HEK293T (cell line): ENCODE measurements around the gene CDC42SE2.

ENCODE experiments used
- CTCF ChIA-PET: fragments of 350-600 bp; formaldehyde crosslinking; extraction: SDS; loops from one replicate; lab custom pipeline; 2021; ENCODE audit warnings: antibody characterized with exemption, inconsistent platforms; lab: Yijun Ruan, JAX
- POLR2A ChIA-PET: fragments of 350-600 bp; formaldehyde crosslinking; extraction: SDS; loops from one replicate; lab custom pipeline; 2020; ENCODE audit warnings: antibody characterized with exemption, inconsistent platforms; lab: Yijun Ruan, JAX
- DNase-seq: peaks from one replicate; pipeline ENCODE4 v3.0.0; 2012; ENCODE audit warnings: mixed read lengths; ENCODE audit errors: extremely low spot score
- ARNT ChIP-seq: fragments of 450-650 bp; IDR thresholded peaks from 2 replicates; pipeline ENCODE4 v1.6.1; 2017; ENCODE audit warnings: mild to moderate bottlenecking
- BHLHE40 ChIP-seq: fragments of 450-650 bp; IDR thresholded peaks from 2 replicates; pipeline ENCODE4 v1.6.1; 2016; ENCODE audit warnings: mild to moderate bottlenecking, moderate library complexity, borderline replicate concordance
- CTBP1 ChIP-seq: fragments of 450-650 bp; IDR thresholded peaks from 2 replicates; pipeline ENCODE4 v1.6.1; 2016; ENCODE audit warnings: borderline replicate concordance
- ELF4 ChIP-seq: fragments of 450-650 bp; IDR thresholded peaks from 2 replicates; pipeline ENCODE4 v1.6.1; 2017; ENCODE audit warnings: antibody characterized with exemption
- FOXA1 ChIP-seq: fragments of 450-650 bp; IDR thresholded peaks from 2 replicates; pipeline ENCODE4 v1.6.1; 2016; ENCODE audit warnings: mild to moderate bottlenecking
- FOXK2 ChIP-seq: fragments of 450-650 bp; IDR thresholded peaks from 2 replicates; pipeline ENCODE4 v1.6.1; 2016; ENCODE audit warnings: mild to moderate bottlenecking
- FOXM1 ChIP-seq: fragments of 450-650 bp; IDR thresholded peaks from 2 replicates; pipeline ENCODE4 v1.6.1; 2017; ENCODE audit warnings: mild to moderate bottlenecking, borderline replicate concordance
- HDGF ChIP-seq: fragments of 450-650 bp; IDR thresholded peaks from 2 replicates; pipeline ENCODE4 v1.6.1; 2017; ENCODE audit warnings: antibody characterized with exemption, borderline replicate concordance
- L3MBTL2 ChIP-seq: fragments of 450-650 bp; conservative IDR thresholded peaks from 2 replicates; pipeline ENCODE4 v1.6.1; 2016; ENCODE audit warnings: mild to moderate bottlenecking
- LEF1 ChIP-seq: fragments of 450-650 bp; IDR thresholded peaks from 2 replicates; pipeline ENCODE4 v1.6.1; 2017; ENCODE audit warnings: mild to moderate bottlenecking, borderline replicate concordance
- NFRKB ChIP-seq: fragments of 450-650 bp; IDR thresholded peaks from 2 replicates; pipeline ENCODE4 v1.6.1; 2016; ENCODE audit warnings: mild to moderate bottlenecking, moderate library complexity
- SP1 ChIP-seq: fragments of 450-650 bp; IDR thresholded peaks from 2 replicates; pipeline ENCODE4 v1.6.1; 2017
- SUZ12 ChIP-seq: fragments of 450-650 bp; IDR thresholded peaks from 2 replicates; pipeline ENCODE4 v1.6.1; 2016; ENCODE audit warnings: mild to moderate bottlenecking
- TARDBP ChIP-seq: fragments of 450-650 bp; IDR thresholded peaks from 2 replicates; pipeline ENCODE4 v1.6.1; 2016
- ZNF384 ChIP-seq: fragments of 450-650 bp; IDR thresholded peaks from 2 replicates; pipeline ENCODE4 v1.6.1; 2016
- TF ChIP-seq, protein P1 (sequence below): fragments of 450-650 bp; IDR thresholded peaks from 2 replicates; pipeline ENCODE4 v1.6.1; 2016

The CDC42SE2 gene

GRCh38 chr5:131225282-131225974 is 38.4 kb upstream of the CDC42SE2 start:
- ChIA-PET POLR2A (no interaction called here), CTCF (interaction anchor here (0.6 kb wide), 1 partner anchor 41 kb away, joined by 5 read pairs; no protein-coding TSS in a partner anchor)
- no peak for DNase-seq
- TF ChIP-seq, protein P1, sequence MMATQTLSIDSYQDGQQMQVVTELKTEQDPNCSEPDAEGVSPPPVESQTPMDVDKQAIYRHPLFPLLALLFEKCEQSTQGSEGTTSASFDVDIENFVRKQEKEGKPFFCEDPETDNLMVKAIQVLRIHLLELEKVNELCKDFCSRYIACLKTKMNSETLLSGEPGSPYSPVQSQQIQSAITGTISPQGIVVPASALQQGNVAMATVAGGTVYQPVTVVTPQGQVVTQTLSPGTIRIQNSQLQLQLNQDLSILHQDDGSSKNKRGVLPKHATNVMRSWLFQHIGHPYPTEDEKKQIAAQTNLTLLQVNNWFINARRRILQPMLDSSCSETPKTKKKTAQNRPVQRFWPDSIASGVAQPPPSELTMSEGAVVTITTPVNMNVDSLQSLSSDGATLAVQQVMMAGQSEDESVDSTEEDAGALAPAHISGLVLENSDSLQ, result no peak
- TF ChIP-seq ZNF384, result no peak
- no peak for TF ChIP-seq L3MBTL2

- CTCF ChIA-PET, result no interaction called here
These were observed 37.0 kb upstream of the CDC42SE2 start for GRCh38 chr5:131226899-131227298.

DNA sequence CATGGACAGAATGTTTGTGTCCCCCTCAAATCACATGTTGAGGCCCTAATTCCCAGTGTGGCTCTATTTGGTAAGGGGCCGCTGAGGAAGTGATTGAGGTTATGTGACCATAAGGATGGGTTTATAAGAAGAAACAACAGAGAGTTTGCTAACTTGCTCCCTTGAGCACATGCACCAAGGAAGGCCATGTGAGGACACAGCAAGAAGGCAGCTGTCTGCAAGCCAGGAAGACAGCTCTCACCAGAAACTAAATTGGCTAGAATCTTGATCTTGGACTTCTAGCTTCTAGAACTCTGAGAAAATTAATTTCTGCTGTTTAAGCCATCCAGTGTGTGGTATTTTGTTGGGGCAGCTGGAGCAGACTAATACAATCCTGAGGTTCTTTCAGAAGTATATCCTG is 35.2 kb upstream of the CDC42SE2 start:
- no peak for DNase-seq
- TF ChIP-seq ARNT, result no peak
- no peak for TF ChIP-seq SP1
- TF ChIP-seq L3MBTL2, result no peak
- ChIA-PET CTCF (no interaction called here), POLR2A (no interaction called here)

More at GRCh38 chr5:131226899-131227298, 37.0 kb upstream of the CDC42SE2 start:
- POLR2A ChIA-PET, result no interaction called here
- TF ChIP-seq FOXK2, result no peak
- TF ChIP-seq TARDBP, result no peak
- no peak for TF ChIP-seq SP1
- TF ChIP-seq BHLHE40, result no peak
- no peak for TF ChIP-seq FOXM1
- TF ChIP-seq ZNF384, result no peak
- no peak for TF ChIP-seq CTBP1
- no peak for TF ChIP-seq HDGF
- TF ChIP-seq, protein P1, result no peak
- TF ChIP-seq SUZ12, result no peak
- no peak for TF ChIP-seq NFRKB
- no peak for TF ChIP-seq LEF1
- TF ChIP-seq ELF4, result no peak
- TF ChIP-seq FOXA1, result no peak
- no peak for DNase-seq

DNA sequence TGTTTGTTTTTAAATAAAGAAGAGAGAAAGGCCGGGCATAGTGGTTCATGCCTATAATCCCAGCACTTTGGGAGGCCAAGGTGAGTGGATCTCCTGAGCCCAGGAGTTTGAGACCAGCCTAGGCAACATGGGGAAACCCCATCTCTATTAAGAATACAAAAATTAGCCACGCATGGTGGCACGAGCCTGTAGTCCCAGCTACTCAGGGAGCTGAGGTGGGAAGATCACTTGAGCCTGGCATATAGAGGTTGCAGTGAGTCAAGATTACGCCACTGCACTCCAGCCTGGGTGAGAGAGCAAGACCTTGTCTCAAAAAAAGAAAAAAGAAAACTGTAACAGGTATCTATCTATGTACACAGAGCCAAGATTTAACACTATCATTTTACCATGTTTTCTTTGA is 34.2 kb upstream of the CDC42SE2 start:
- ChIA-PET POLR2A (no interaction called here), CTCF (no interaction called here)
- no peak for DNase-seq
- TF ChIP-seq SP1 (no peak), L3MBTL2 (no peak), FOXA1 (no peak), ZNF384 (no peak), HDGF (no peak), SUZ12 (no peak), LEF1 (no peak), FOXM1 (no peak), CTBP1 (no peak), BHLHE40 (no peak), ARNT (no peak), ELF4 (no peak), FOXK2 (no peak)
- TF ChIP-seq, protein P1, result no peak

GRCh38 chr5:131230406-131230805 is 33.4 kb upstream of the CDC42SE2 start:
- DNase-seq, result peak; percentile 32
- ChIA-PET POLR2A (no interaction called here), CTCF (no interaction called here)
- TF ChIP-seq, protein P1, result no peak
- TF ChIP-seq BHLHE40, result no peak
- no peak for TF ChIP-seq FOXA1
- no peak for TF ChIP-seq TARDBP

DNA sequence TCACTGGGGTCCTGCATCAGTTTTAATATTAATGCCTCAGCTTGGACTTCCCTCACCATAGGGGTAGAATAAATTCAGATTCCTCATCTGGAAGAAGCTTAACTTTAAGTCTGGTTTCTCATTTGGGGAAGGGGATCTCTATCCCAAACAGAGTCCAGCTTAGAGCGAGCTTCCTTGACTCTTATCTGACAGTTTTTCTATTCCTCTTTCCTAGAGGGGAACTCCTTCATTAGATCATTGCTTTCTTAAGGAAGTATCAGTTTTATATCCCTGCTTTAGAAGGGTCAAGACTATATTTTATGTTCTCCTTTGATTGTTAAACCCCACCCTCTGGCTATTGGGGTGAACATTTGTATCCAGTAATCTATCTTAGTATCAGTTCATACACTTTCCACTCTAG is 24.2 kb upstream of the CDC42SE2 start:
- CTCF ChIA-PET, result no interaction called here
- TF ChIP-seq ELF4, result no peak
- no peak for TF ChIP-seq FOXA1
- no peak for TF ChIP-seq CTBP1
- no peak for TF ChIP-seq LEF1
- TF ChIP-seq, protein P1, result no peak
- TF ChIP-seq NFRKB, result no peak
- TF ChIP-seq FOXM1, result no peak
- TF ChIP-seq SUZ12, result no peak
- TF ChIP-seq ARNT, result no peak
- no peak for TF ChIP-seq TARDBP
- TF ChIP-seq SP1, result no peak
- no peak for TF ChIP-seq FOXK2
- TF ChIP-seq BHLHE40, result no peak
- TF ChIP-seq ZNF384, result no peak
- no peak for TF ChIP-seq L3MBTL2
- no peak for TF ChIP-seq HDGF
- POLR2A ChIA-PET, result no interaction called here

More for the DNA sequence above, 24.2 kb upstream of the CDC42SE2 start:
- no peak for DNase-seq
